ENCODE results near the gene NCCRP1. TPM values are rescaled to one million over a fixed set of nuclear protein-coding genes. Genes with fewer than 3 reads are reported as not detected.

NCCRP1 gene
- polyA plus RNA-seq, 1 of the 3 experiments (the other 2 are of a cell fraction): not detected

GRCh38 chr19:39150807-39151600, 45.8 kb upstream of the NCCRP1 start:
- Histone ChIP-seq H3K4me3 (ENCODE audit: low read depth in 2 of 2, low read length in 1 of 2) (no peak overlapping the region), H3K27ac (ENCODE audit: low read depth in 2 of 2, low read length in 1 of 2) (no peak overlapping the region), H3K36me3 (replicated peaks in 1 of 2; ENCODE audit: control insufficient read depth in 1 of 2, insufficient read depth in 2 of 2, low read length in 1 of 2) (peaks cover 0 to 8% of the 10 kb centered on the region in 2 experiments), H3K9me3 (no peaks in the 10 kb centered on the region), H3K9me2 (no peaks in the 10 kb centered on the region), H3K4me2 (no peak overlapping the region), H3K4me1 (ENCODE audit: control insufficient read depth in 1 of 2, insufficient read depth in 2 of 2, low read depth in 1 of 2, low read length in 1 of 2) (peaks cover 0 to 24% of the 10 kb centered on the region in 2 experiments; a peak in 1 of 4 replicates), H2AFZ (ENCODE audit: low read depth) (no peak overlapping the region), H3F3A (replicated peaks; ENCODE audit: insufficient read depth) (no peaks in the 10 kb centered on the region), H3K9ac (no peak overlapping the region), H4K20me1 (ENCODE audit: insufficient read depth) (peaks cover 32% of the 10 kb centered on the region), H3K27me3 (ENCODE audit: insufficient read depth) (no peaks in the 10 kb centered on the region), H3K79me2 (ENCODE audit: insufficient read depth) (peaks cover 90% of the 10 kb centered on the region)
- POLR2A ChIA-PET: no interaction called here
- DNase-seq: no peak
- CTCF ChIA-PET: no interaction called here
- TF ChIP-seq FOXM1 (IDR thresholded peaks at IDR 0.05; ENCODE audit: low read depth) (no peak), FOSL2 (IDR thresholded peaks at IDR 0.05; ENCODE audit: borderline replicate concordance, low read depth) (no peak), REST (IDR thresholded peaks at IDR 0.05; ENCODE audit: low read depth, low read length) (no peak), USF1 (IDR thresholded peaks at IDR 0.05; ENCODE audit: borderline replicate concordance, low read depth) (no peak), IRF3 (IDR thresholded peaks at IDR 0.05; ENCODE audit: low read depth, low read length) (no peak), TCF12 (IDR thresholded peaks at IDR 0.05) (no peak), CTCF (IDR thresholded peaks at IDR 0.05) (no peak), MAX (IDR thresholded peaks at IDR 0.05; ENCODE audit: low read depth) (no peak), NFIC (IDR thresholded peaks at IDR 0.05; ENCODE audit: borderline replicate concordance) (no peak), TEAD4 (IDR thresholded peaks at IDR 0.05; ENCODE audit: borderline replicate concordance, insufficient read depth) (no peak)
- 97% methylated on average over 25 of the region's 26 CpGs for WGBS (ENCODE audit: low lambda C conversion rate)
